Keratinocyte (primary cell): Measurements from ENCODE around the gene PGAP1. TPM values are rescaled to one million over a fixed set of nuclear protein-coding genes. Genes with fewer than 3 reads are reported as not detected.

Experiments used
- DNase-seq: peaks from one replicate; pipeline ENCODE4 v3.0.0-alpha.2; 2011; ENCODE audit warnings: low read depth, missing footprints, low spot score
- FAIRE-seq: peaks from 2 replicates; lab custom pipeline; 2011; peaks lifted over from hg19 to GRCh38; lab: Jason Lieb, UNC
- H2AFZ ChIP-seq: 2 replicates; pipeline ENCODE4 v1.6.0; 2012; ENCODE audit warnings: low read length, control low read depth, inconsistent platforms; ENCODE audit not compliant: control insufficient read depth
- H3K27ac ChIP-seq: 2 replicates; pipeline ENCODE4 v1.5.1; 2011; ENCODE audit warnings: low read length; ENCODE audit not compliant: control insufficient read depth, insufficient read depth
- H3K27me3 ChIP-seq: 3 replicates; pipeline ENCODE4 v1.6.0; 2011; ENCODE audit warnings: low read length; ENCODE audit not compliant: control insufficient read depth, insufficient read depth; ENCODE audit errors: extremely low read depth
- H3K36me3 ChIP-seq, 2 experiments: 2 replicates in 1 of 2; 3 replicates in 1 of 2; pipeline ENCODE4 v1.5.1; 2011; ENCODE audit warnings: low read length in 2 of 2, mild to moderate bottlenecking in 1 of 2; ENCODE audit not compliant: control insufficient read depth in 2 of 2, insufficient read depth in 2 of 2; ENCODE audit errors: extremely low read depth in 1 of 2
- H3K4me1 ChIP-seq: 3 replicates; pipeline ENCODE4 v1.5.1; 2011; ENCODE audit warnings: low read length; ENCODE audit not compliant: control insufficient read depth, insufficient read depth; ENCODE audit errors: extremely low read depth
- H3K4me2 ChIP-seq: 3 replicates; pipeline ENCODE4 v1.6.0; 2011; ENCODE audit warnings: low read depth, low read length; ENCODE audit not compliant: control insufficient read depth, insufficient read depth; ENCODE audit errors: extremely low read depth
- H3K4me3 ChIP-seq, 3 experiments: fragments of 200-600 bp in 1 of 3; sonication (generic) in 1 of 3; 2 replicates in 2 of 3; 3 replicates in 1 of 3; pipeline ENCODE4 v1.5.1; 2011 to 2016; ENCODE audit warnings: low read length in 3 of 3, mild to moderate bottlenecking in 3 of 3, control low read depth in 2 of 3, inconsistent platforms in 1 of 3, low read depth in 1 of 3, mixed read lengths in 1 of 3, mixed run types in 1 of 3, moderate library complexity in 1 of 3; ENCODE audit not compliant: control insufficient read depth in 2 of 3, insufficient read depth in 2 of 3; ENCODE audit errors: extremely low read depth in 1 of 3
- H3K79me2 ChIP-seq: 2 replicates; pipeline ENCODE4 v1.6.0; 2012; ENCODE audit warnings: low read length; ENCODE audit not compliant: control insufficient read depth, insufficient read depth
- H3K9ac ChIP-seq: 3 replicates; pipeline ENCODE4 v1.6.0; 2011; ENCODE audit warnings: low read length; ENCODE audit not compliant: control insufficient read depth, insufficient read depth; ENCODE audit errors: extremely low read depth
- H3K9me1 ChIP-seq: 3 replicates; pipeline ENCODE4 v1.6.0; 2011; ENCODE audit warnings: low read length; ENCODE audit not compliant: control insufficient read depth, insufficient read depth; ENCODE audit errors: extremely low read depth
- H3K9me3 ChIP-seq: 2 replicates; pipeline ENCODE4 v1.5.1; 2012; ENCODE audit warnings: low read depth, low read length; ENCODE audit not compliant: control insufficient read depth
- H4K20me1 ChIP-seq: 3 replicates; pipeline ENCODE4 v1.6.0; 2011; ENCODE audit warnings: low read length; ENCODE audit not compliant: control insufficient read depth, insufficient read depth; ENCODE audit errors: extremely low read depth
- EZH2 ChIP-seq: IDR thresholded peaks from one replicate; pipeline ENCODE4 v1.6.1; 2012; ENCODE audit warnings: inconsistent platforms, mild to moderate bottlenecking, low read length, moderate library complexity
- dilution Hi-C: fragments of 300-500 bp; cut with MboI; formaldehyde crosslinking; loops from one replicate; pipeline ENCODE4 v1.7.0; 2020; ENCODE audit warnings: low sequenced_read_pairs; ENCODE audit not compliant: extremely low pct_ligation_motif_present
- polyA plus RNA-seq, 5 experiments: library from polyadenylated mRNA; depleted of rRNA in 3 of 5; stranded (reverse) in 3 of 5; stranded (forward) in 1 of 5; unstranded in 1 of 5; fragments of >200 nt; gene quantifications; 1 replicate in 1 of 5; 2 replicates in 3 of 5; 3 replicates in 1 of 5; pipeline versions ENCODE4 v1.2.1 to v1.2.3, GENCODE V29; 2011 to 2012; ENCODE audit warnings: missing spikeins in 2 of 5, low read depth in 1 of 5, low replicate concordance in 1 of 5
- TF ChIP-seq, protein P1 (sequence below), 3 experiments: IDR thresholded peaks in 1 of 3; conservative IDR thresholded peaks in 1 of 3; optimal IDR thresholded peaks in 1 of 3; 2 replicates in 2 of 3; 3 replicates in 1 of 3; pipeline versions ENCODE3 to v1.5.1; 2011; ENCODE audit warnings: low read length in 3 of 3, mild to moderate bottlenecking in 3 of 3, moderate library complexity in 2 of 3, control low read depth in 1 of 3, inconsistent platforms in 1 of 3; ENCODE audit not compliant: insufficient read depth in 2 of 3; ENCODE audit errors: extremely low read depth in 1 of 3

The PGAP1 gene
- polyA plus RNA-seq, 1 donor (not counting 4 experiments of a cell fraction or from before 2014, with no cell fraction given): 7.1 TPM

DNA sequence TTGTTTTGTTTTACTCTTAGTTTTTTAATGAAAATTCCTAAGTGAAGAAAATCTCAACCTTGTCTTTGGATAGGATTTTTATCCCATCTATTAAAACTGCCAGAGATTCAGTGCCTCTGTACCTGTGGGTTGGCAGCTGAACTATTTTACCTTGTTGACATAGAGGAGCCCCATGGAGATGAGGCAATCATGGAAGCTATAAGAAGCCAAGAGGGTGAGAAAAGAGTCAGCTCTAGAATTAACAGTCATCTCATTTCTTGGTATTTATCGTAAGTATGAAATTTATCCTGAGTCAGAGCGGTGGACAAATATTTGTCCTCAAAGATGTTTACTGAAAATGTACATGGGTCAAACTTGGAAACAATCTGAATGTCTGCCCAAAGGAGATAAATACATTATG is 35.8 kb upstream of the PGAP1 start:
- no peaks in the 10 kb centered on the region for H3K36me3 ChIP-seq
- DNase-seq (no peak), FAIRE-seq (no peak)
- H3K27me3 ChIP-seq: no peaks in the 10 kb centered on the region
- no peak overlapping the region for H3K27ac ChIP-seq
- H4K20me1 ChIP-seq: no peaks in the 10 kb centered on the region
- dilution Hi-C loops: no loop called here
- H3K9me3 ChIP-seq: no peaks in the 10 kb centered on the region
- TF ChIP-seq EZH2: no peak
- TF ChIP-seq, protein P1, sequence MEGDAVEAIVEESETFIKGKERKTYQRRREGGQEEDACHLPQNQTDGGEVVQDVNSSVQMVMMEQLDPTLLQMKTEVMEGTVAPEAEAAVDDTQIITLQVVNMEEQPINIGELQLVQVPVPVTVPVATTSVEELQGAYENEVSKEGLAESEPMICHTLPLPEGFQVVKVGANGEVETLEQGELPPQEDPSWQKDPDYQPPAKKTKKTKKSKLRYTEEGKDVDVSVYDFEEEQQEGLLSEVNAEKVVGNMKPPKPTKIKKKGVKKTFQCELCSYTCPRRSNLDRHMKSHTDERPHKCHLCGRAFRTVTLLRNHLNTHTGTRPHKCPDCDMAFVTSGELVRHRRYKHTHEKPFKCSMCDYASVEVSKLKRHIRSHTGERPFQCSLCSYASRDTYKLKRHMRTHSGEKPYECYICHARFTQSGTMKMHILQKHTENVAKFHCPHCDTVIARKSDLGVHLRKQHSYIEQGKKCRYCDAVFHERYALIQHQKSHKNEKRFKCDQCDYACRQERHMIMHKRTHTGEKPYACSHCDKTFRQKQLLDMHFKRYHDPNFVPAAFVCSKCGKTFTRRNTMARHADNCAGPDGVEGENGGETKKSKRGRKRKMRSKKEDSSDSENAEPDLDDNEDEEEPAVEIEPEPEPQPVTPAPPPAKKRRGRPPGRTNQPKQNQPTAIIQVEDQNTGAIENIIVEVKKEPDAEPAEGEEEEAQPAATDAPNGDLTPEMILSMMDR (optimal IDR thresholded peaks at IDR 0.05 in 1 of 3, IDR thresholded peaks at IDR 0.05 in 1 of 3, conservative IDR thresholded peaks at IDR 0.05 in 1 of 3; ENCODE audit: extremely low read depth in 1 of 3, insufficient read depth in 2 of 3, low read length in 3 of 3): no peak
- H3K4me3 ChIP-seq: no peak overlapping the region
- no peaks in the 10 kb centered on the region for H3K9me1 ChIP-seq
- H3K9ac ChIP-seq: no peak overlapping the region
- no peaks in the 10 kb centered on the region for H3K79me2 ChIP-seq
- no peak overlapping the region for H3K4me2 ChIP-seq
- H3K4me1 ChIP-seq: peaks cover 16% of the 10 kb centered on the region
- no peak overlapping the region for H2AFZ ChIP-seq

DNA sequence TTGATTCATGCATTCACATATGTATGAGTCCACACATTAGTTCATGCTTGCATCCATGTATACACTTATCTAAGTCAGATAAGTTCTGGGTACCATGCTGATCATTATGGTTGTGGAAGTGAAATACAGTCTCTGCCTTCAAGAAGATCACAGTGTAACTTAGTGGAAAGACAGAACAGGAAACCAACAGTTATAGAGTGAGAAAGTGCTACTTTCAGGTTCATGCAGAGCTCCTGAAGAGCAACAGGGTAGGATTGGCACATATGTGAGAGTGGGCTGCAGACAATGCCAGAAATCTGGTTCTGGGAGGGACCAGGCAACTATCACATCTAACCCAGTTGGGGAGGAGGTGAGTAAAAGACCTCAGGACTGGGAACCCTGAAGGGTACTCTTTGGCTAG is 35.4 kb upstream of the PGAP1 start:
- Histone ChIP-seq H3K9me1 (no peaks in the 10 kb centered on the region), H2AFZ (no peak overlapping the region), H3K36me3 (no peaks in the 10 kb centered on the region), H3K9ac (no peak overlapping the region), H3K27me3 (no peaks in the 10 kb centered on the region), H3K4me2 (no peak overlapping the region), H3K27ac (no peak overlapping the region), H3K79me2 (no peaks in the 10 kb centered on the region), H3K4me1 (peaks cover 11% of the 10 kb centered on the region), H3K9me3 (no peaks in the 10 kb centered on the region), H3K4me3 (no peak overlapping the region), H4K20me1 (no peaks in the 10 kb centered on the region)
- DNase-seq: no peak
- FAIRE-seq: no peak
- TF ChIP-seq, protein P1 (optimal IDR thresholded peaks at IDR 0.05 in 1 of 3, IDR thresholded peaks at IDR 0.05 in 1 of 3, conservative IDR thresholded peaks at IDR 0.05 in 1 of 3; ENCODE audit: extremely low read depth in 1 of 3, insufficient read depth in 2 of 3, low read length in 3 of 3): no peak
- TF ChIP-seq EZH2: no peak
- dilution Hi-C loops: no loop called here
